ENCODE results near the gene SBDS.
"Not testable (repeated sequence)": the region's sequence is repeated elsewhere in the genome, so short reads cannot be mapped to it uniquely, and the experiment has no call there.

Gene SBDS

GRCh38 chr7:67019562-67020390 lies 24.4 kb upstream of the SBDS start:
- no peak for TF ChIP-seq CTCF (conservative IDR thresholded peaks at IDR 0.05; ENCODE audit: low read depth, low read length)
- H3K4me3 ChIP-seq (ENCODE audit: low read length), result no peak overlapping the region
- no peak for DNase-seq (ENCODE audit: low read depth)

GRCh38 chr7:67018940-67019339 lies 23.6 kb upstream of the SBDS start:
- no peak overlapping the region for H3K4me3 ChIP-seq (ENCODE audit: low read length)
- no peak for DNase-seq (ENCODE audit: low read depth)
- no peak for TF ChIP-seq CTCF (conservative IDR thresholded peaks at IDR 0.05; ENCODE audit: low read depth, low read length)

GRCh38 chr7:67017971-67018370 lies 22.6 kb upstream of the SBDS start:
- H3K4me3 ChIP-seq (ENCODE audit: low read length); DNase-seq (ENCODE audit: low read depth): not testable (repeated sequence)

- DNase-seq (ENCODE audit: low read depth), result not testable (repeated sequence)
Observed at GRCh38 chr7:67014076-67014622, 18.8 kb upstream of the SBDS start.

GRCh38 chr7:67009677-67010076 lies 14.3 kb upstream of the SBDS start:
- DNase-seq (ENCODE audit: low read depth); H3K4me3 ChIP-seq (ENCODE audit: low read length): not testable (repeated sequence)

More at GRCh38 chr7:67014076-67014622, 18.8 kb upstream of the SBDS start:
- not testable (repeated sequence) for H3K4me3 ChIP-seq (ENCODE audit: low read length)

- no peak for TF ChIP-seq CTCF (conservative IDR thresholded peaks at IDR 0.05; ENCODE audit: low read depth, low read length)
- H3K4me3 ChIP-seq (ENCODE audit: low read length), result no peak overlapping the region
- DNase-seq (ENCODE audit: low read depth), result no peak
Observed at GRCh38 chr7:67008260-67008659, 12.9 kb upstream of the SBDS start.

- DNase-seq (ENCODE audit: low read depth), result no peak
- no peak for TF ChIP-seq CTCF (conservative IDR thresholded peaks at IDR 0.05; ENCODE audit: low read depth, low read length)
- H3K4me3 ChIP-seq (ENCODE audit: low read length), result no peak overlapping the region
Observed at GRCh38 chr7:67006965-67007364, 11.6 kb upstream of the SBDS start.

GRCh38 chr7:67004145-67004544 lies 8.8 kb upstream of the SBDS start:
- not testable (repeated sequence) for DNase-seq (ENCODE audit: low read depth); H3K4me3 ChIP-seq (ENCODE audit: low read length)

- TF ChIP-seq CTCF (conservative IDR thresholded peaks at IDR 0.05; ENCODE audit: low read depth, low read length), result peak; percentile 11
- H3K4me3 ChIP-seq (ENCODE audit: low read length), result not testable (repeated sequence)
- DNase-seq (ENCODE audit: low read depth), result peak; percentile 2
Observed at GRCh38 chr7:67000601-67001258, 5.3 kb upstream of the SBDS start.

- DNase-seq (ENCODE audit: low read depth), result peak; percentile 91
- peak within 1 kb of the TSS; percentile 73 for H3K4me3 ChIP-seq (ENCODE audit: low read length)
Observed at GRCh38 chr7:66996444-66997191, 1.2 kb upstream of the SBDS start, which contains the start of gene TYW1. Gene TYW1, plus strand, starts transcription at chr7:66996833. Its CDS starts 146 bp downstream, at chr7:66996979.

Data from retinal pigment epithelial cell (primary cell).